ENCODE measurements around the gene SETBP1. TPM values are rescaled to one million over a fixed set of nuclear protein-coding genes. Genes with fewer than 3 reads are reported as not detected.

SETBP1 gene
- total and polyA plus RNA-seq, 2 of the 13 experiments (the other 11 are each of a cell fraction or from before 2014, with no cell fraction given), result 0.18 to 0.65 TPM

GRCh38 chr18:44679056-44679913 is 1.4 kb upstream of the SETBP1 start (continued):
- TF ChIP-seq ZNF142 (CRISPR knock-in tag; IDR thresholded peaks at IDR 0.05), result no peak
- TF ChIP-seq ZNF546 (CRISPR knock-in tag; conservative IDR thresholded peaks at IDR 0.05), result no peak
- 0 out of 2 replicates have a peak, but pooled peaks have one; percentile 27 for TF ChIP-seq ZNF441 (CRISPR knock-in tag; IDR thresholded peaks at IDR 0.05; ENCODE audit: borderline replicate concordance)
- TF ChIP-seq ZNF619 (CRISPR knock-in tag; IDR thresholded peaks at IDR 0.05), result no peak
- peak; percentile 39 for TF ChIP-seq ARID5B (CRISPR knock-in tag; IDR thresholded peaks at IDR 0.05)
- TF ChIP-seq POGZ (CRISPR knock-in tag; IDR thresholded peaks at IDR 0.05), result no peak
- TF ChIP-seq, protein P1, sequence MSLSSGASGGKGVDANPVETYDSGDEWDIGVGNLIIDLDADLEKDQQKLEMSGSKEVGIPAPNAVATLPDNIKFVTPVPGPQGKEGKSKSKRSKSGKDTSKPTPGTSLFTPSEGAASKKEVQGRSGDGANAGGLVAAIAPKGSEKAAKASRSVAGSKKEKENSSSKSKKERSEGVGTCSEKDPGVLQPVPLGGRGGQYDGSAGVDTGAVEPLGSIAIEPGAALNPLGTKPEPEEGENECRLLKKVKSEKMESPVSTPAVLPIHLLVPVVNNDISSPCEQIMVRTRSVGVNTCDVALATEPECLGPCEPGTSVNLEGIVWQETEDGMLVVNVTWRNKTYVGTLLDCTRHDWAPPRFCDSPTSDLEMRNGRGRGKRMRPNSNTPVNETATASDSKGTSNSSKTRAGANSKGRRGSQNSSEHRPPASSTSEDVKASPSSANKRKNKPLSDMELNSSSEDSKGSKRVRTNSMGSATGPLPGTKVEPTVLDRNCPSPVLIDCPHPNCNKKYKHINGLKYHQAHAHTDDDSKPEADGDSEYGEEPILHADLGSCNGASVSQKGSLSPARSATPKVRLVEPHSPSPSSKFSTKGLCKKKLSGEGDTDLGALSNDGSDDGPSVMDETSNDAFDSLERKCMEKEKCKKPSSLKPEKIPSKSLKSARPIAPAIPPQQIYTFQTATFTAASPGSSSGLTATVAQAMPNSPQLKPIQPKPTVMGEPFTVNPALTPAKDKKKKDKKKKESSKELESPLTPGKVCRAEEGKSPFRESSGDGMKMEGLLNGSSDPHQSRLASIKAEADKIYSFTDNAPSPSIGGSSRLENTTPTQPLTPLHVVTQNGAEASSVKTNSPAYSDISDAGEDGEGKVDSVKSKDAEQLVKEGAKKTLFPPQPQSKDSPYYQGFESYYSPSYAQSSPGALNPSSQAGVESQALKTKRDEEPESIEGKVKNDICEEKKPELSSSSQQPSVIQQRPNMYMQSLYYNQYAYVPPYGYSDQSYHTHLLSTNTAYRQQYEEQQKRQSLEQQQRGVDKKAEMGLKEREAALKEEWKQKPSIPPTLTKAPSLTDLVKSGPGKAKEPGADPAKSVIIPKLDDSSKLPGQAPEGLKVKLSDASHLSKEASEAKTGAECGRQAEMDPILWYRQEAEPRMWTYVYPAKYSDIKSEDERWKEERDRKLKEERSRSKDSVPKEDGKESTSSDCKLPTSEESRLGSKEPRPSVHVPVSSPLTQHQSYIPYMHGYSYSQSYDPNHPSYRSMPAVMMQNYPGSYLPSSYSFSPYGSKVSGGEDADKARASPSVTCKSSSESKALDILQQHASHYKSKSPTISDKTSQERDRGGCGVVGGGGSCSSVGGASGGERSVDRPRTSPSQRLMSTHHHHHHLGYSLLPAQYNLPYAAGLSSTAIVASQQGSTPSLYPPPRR (CRISPR knock-in tag; IDR thresholded peaks at IDR 0.05; ENCODE audit: borderline replicate concordance), result no peak
- TF ChIP-seq ZNF780A (CRISPR knock-in tag; IDR thresholded peaks at IDR 0.05), result no peak
- TF ChIP-seq, protein P2, sequence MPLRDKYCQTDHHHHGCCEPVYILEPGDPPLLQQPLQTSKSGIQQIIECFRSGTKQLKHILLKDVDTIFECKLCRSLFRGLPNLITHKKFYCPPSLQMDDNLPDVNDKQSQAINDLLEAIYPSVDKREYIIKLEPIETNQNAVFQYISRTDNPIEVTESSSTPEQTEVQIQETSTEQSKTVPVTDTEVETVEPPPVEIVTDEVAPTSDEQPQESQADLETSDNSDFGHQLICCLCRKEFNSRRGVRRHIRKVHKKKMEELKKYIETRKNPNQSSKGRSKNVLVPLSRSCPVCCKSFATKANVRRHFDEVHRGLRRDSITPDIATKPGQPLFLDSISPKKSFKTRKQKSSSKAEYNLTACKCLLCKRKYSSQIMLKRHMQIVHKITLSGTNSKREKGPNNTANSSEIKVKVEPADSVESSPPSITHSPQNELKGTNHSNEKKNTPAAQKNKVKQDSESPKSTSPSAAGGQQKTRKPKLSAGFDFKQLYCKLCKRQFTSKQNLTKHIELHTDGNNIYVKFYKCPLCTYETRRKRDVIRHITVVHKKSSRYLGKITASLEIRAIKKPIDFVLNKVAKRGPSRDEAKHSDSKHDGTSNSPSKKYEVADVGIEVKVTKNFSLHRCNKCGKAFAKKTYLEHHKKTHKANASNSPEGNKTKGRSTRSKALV (CRISPR knock-in tag; IDR thresholded peaks at IDR 0.05), result peak; percentile 84
